Measurements from ENCODE around the gene SHB. TPM values are rescaled to one million over a fixed set of nuclear protein-coding genes. Genes with fewer than 3 reads are reported as not detected.

Gene SHB
- total and polyA plus RNA-seq, 7 donors: 4.0 to 30.7 (median 8.6) TPM

- TF ChIP-seq CTCF (IDR thresholded peaks at IDR 0.05): no peak
- Histone ChIP-seq H3K9me3 (no peaks in the 10 kb centered on the region), H3K27ac (no peak overlapping the region), H3K36me3 (ENCODE audit: insufficient read depth in 1 of 2, low read depth in 1 of 2) (peaks cover 0 to 21% of the 10 kb centered on the region in 2 donors), H3K4me1 (peaks cover 9% of the 10 kb centered on the region), H3K4me3 (no peak overlapping the region), H3K27me3 (ENCODE audit: insufficient read depth in 3 of 3, low read length in 2 of 3) (no peaks in the 10 kb centered on the region)
- intact Hi-C loops (cut with DNase I): no loop called here
- ATAC-seq: no peak
- DNase-seq: no peak
- WGBS, 3 donors: 83 to 86% (median 86%) methylated on average over 11 of the region's 11 CpGs
These were observed 98.5 kb downstream of the SHB start for GRCh38 chr9:37970301-37971107.

GRCh38 chr9:37969558-37970300 is 99.3 kb downstream of the SHB start:
- DNase-seq (no peak), ATAC-seq (no peak)
- 83 to 92% (median 88%) methylated on average over 11 of the region's 11 CpGs for WGBS, 3 donors
- intact Hi-C loops (cut with DNase I): loop anchor here in 1 of 2 donors (5.0 kb wide), 1 partner anchor 52 kb away; no protein-coding TSS in a partner anchor
- H3K36me3 ChIP-seq (ENCODE audit: insufficient read depth in 1 of 2, low read depth in 1 of 2): peaks cover 0 to 21% of the 10 kb centered on the region in 2 donors
- no peak for TF ChIP-seq CTCF (IDR thresholded peaks at IDR 0.05)
- no peak overlapping the region for H3K27ac ChIP-seq
- no peaks in the 10 kb centered on the region for H3K9me3 ChIP-seq
- no peak overlapping the region for H3K4me3 ChIP-seq
- no peaks in the 10 kb centered on the region for H3K27me3 ChIP-seq (ENCODE audit: insufficient read depth in 3 of 3, low read length in 2 of 3)
- H3K4me1 ChIP-seq: peaks cover 12% of the 10 kb centered on the region

- peaks cover 16% of the 10 kb centered on the region for H3K4me1 ChIP-seq
- ATAC-seq: peak in 1 of 4 donors; percentile 15
- intact Hi-C loops (cut with DNase I): loop anchor here in 1 of 2 donors (5.0 kb wide), 1 partner anchor 52 kb away; no protein-coding TSS in a partner anchor
These were observed 99.9 kb downstream of the SHB start for GRCh38 chr9:37969130-37969529.

GRCh38 chr9:37968228-37968701 is 100.8 kb downstream of the SHB start:
- TF ChIP-seq CTCF (IDR thresholded peaks at IDR 0.05): no peak
- peaks cover 17% of the 10 kb centered on the region for H3K4me1 ChIP-seq
- intact Hi-C loops (cut with DNase I): loop anchor here in 1 of 2 donors (5.0 kb wide), 1 partner anchor 51 kb away; no protein-coding TSS in a partner anchor
- DNase-seq (peak in 1 of 2 donors; percentile 41), ATAC-seq (peak; percentile 70 to 82 (median 78))
- H3K27me3 ChIP-seq (ENCODE audit: insufficient read depth in 3 of 3, low read length in 2 of 3): no peaks in the 10 kb centered on the region
- WGBS, 3 donors: 69 to 88% (median 87%) methylated on average over 4 of the region's 4 CpGs
- no peak overlapping the region for H3K4me3 ChIP-seq
- no peaks in the 10 kb centered on the region for H3K9me3 ChIP-seq
- peak overlapping the region; percentile 48 for H3K27ac ChIP-seq
- H3K36me3 ChIP-seq (ENCODE audit: insufficient read depth in 1 of 2, low read depth in 1 of 2): peaks cover 0 to 7% of the 10 kb centered on the region in 2 donors

More at GRCh38 chr9:37969130-37969529, 99.9 kb downstream of the SHB start:
- peaks cover 0 to 15% of the 10 kb centered on the region in 2 donors for H3K36me3 ChIP-seq (ENCODE audit: insufficient read depth in 1 of 2, low read depth in 1 of 2)
- no peaks in the 10 kb centered on the region for H3K27me3 ChIP-seq (ENCODE audit: insufficient read depth in 3 of 3, low read length in 2 of 3)
- no peaks in the 10 kb centered on the region for H3K9me3 ChIP-seq
- H3K27ac ChIP-seq: peak overlapping the region; percentile 48
- 49 to 65% (median 55%) methylated on average over 2 of the region's 2 CpGs for WGBS, 3 donors
- no peak for DNase-seq
- TF ChIP-seq CTCF (IDR thresholded peaks at IDR 0.05): no peak
- H3K4me3 ChIP-seq: no peak overlapping the region

Measured in psoas muscle (tissue), 8 donors.